H1 (cell line): ENCODE results near the gene MUC5AC. TPM values are rescaled to one million over a fixed set of nuclear protein-coding genes. Genes with fewer than 3 reads are reported as not detected.

Experiments used
- CTCF ChIA-PET: fragments of 300-600 bp; sonication (Branson Sonifier 250); formaldehyde crosslinking; loops from one replicate; lab custom pipeline; 2021; ENCODE audit not compliant: partially characterized antibody; lab: Charles Lee
- POLR2A ChIA-PET: fragments of 300-600 bp; sonication (Branson Sonifier 250); formaldehyde crosslinking; loops from one replicate; lab custom pipeline; 2021; ENCODE audit warnings: inconsistent platforms; ENCODE audit not compliant: partially characterized antibody; lab: Charles Lee
- DNase-seq, 2 experiments: peaks; one replicate each; pipeline versions ENCODE4 v3.0.0 to v3.0.0-alpha.2; 2010 to 2022; ENCODE audit warnings: low spot score in 2 of 2, low read depth in 1 of 2, mixed read lengths in 1 of 2
- FAIRE-seq: peaks from 2 replicates; lab custom pipeline; 2011; peaks lifted over from hg19 to GRCh38; lab: Jason Lieb, UNC
- H2AFZ ChIP-seq: 2 replicates; pipeline ENCODE4 v1.8.1; 2012; ENCODE audit warnings: low read length, inconsistent platforms
- H2AK5ac ChIP-seq: 2 replicates; pipeline ENCODE4 v1.6.1; 2013; ENCODE audit warnings: low read depth, low read length
- H2BK120ac ChIP-seq: replicated peaks from 2 replicates; pipeline ENCODE3; 2013; ENCODE audit warnings: low read depth, low read length, inconsistent platforms
- H2BK12ac ChIP-seq: 2 replicates; pipeline ENCODE4 v1.6.1; 2013; ENCODE audit warnings: low read depth, low read length
- H2BK15ac ChIP-seq: 2 replicates; pipeline ENCODE4 v1.6.1; 2013; ENCODE audit warnings: low read length
- H2BK20ac ChIP-seq: 2 replicates; pipeline ENCODE4 v1.6.1; 2013; ENCODE audit warnings: low read length
- H2BK5ac ChIP-seq: 2 replicates; pipeline ENCODE4 v1.6.1; 2013; ENCODE audit warnings: low read depth, low read length
- H3K14ac ChIP-seq: 2 replicates; pipeline ENCODE4 v1.6.1; 2013; ENCODE audit warnings: inconsistent platforms; ENCODE audit not compliant: insufficient read length
- H3K18ac ChIP-seq: 2 replicates; pipeline ENCODE4 v1.6.1; 2013; ENCODE audit warnings: low read length; ENCODE audit errors: extremely low read depth
- H3K23ac ChIP-seq: 2 replicates; pipeline ENCODE4 v1.6.1; 2013; ENCODE audit warnings: inconsistent platforms; ENCODE audit not compliant: insufficient read length
- H3K23me2 ChIP-seq: 2 replicates; pipeline ENCODE4 v1.6.1; 2013; ENCODE audit warnings: low read depth, low read length
- H3K27ac ChIP-seq: 2 replicates; pipeline ENCODE4 v1.6.1; 2011; ENCODE audit warnings: low read depth, low read length, inconsistent platforms
- H3K27me3 ChIP-seq, 4 experiments: replicated peaks in 1 of 4; 1 replicate in 1 of 4; 2 replicates in 3 of 4; pipeline versions ENCODE4 v1.6.1 to v1.8.1; 2011 to 2013; ENCODE audit warnings: low read length in 3 of 4, mild to moderate bottlenecking in 3 of 4, inconsistent platforms in 2 of 4, mixed read lengths in 2 of 4, moderate library complexity in 1 of 4; ENCODE audit not compliant: control insufficient read depth in 3 of 4, insufficient read depth in 3 of 4; ENCODE audit errors: extremely low read depth in 1 of 4
- H3K36me3 ChIP-seq, 4 experiments: 2 replicates each; pipeline versions ENCODE4 v1.6.1 to v1.8.1; 2011 to 2013; ENCODE audit warnings: mild to moderate bottlenecking in 4 of 4, low read length in 3 of 4, moderate library complexity in 2 of 4, control low read depth in 1 of 4, inconsistent platforms in 1 of 4; ENCODE audit not compliant: insufficient read depth in 4 of 4, control insufficient read depth in 2 of 4
- H3K4ac ChIP-seq: replicated peaks from 2 replicates; pipeline ENCODE3; 2013; ENCODE audit warnings: low read length, low read depth, mixed read lengths, inconsistent platforms; ENCODE audit not compliant: insufficient read length
- H3K4me1 ChIP-seq, 4 experiments: replicated peaks in 1 of 4; 1 replicate in 1 of 4; 2 replicates in 3 of 4; pipeline versions ENCODE4 v1.6.1 to v1.8.1; 2011 to 2013; ENCODE audit warnings: low read length in 3 of 4, inconsistent platforms in 2 of 4, mixed read lengths in 1 of 4; ENCODE audit not compliant: insufficient read depth in 4 of 4, control insufficient read depth in 3 of 4
- H3K4me2 ChIP-seq, 2 experiments: 2 replicates each; pipeline versions ENCODE4 v1.6.1 to v1.8.1; 2011 to 2013; ENCODE audit warnings: low read depth in 2 of 2, low read length in 2 of 2, control low read depth in 1 of 2, inconsistent platforms in 1 of 2, mild to moderate bottlenecking in 1 of 2; ENCODE audit not compliant: insufficient read depth in 1 of 2
- H3K4me3 ChIP-seq, 4 experiments: fragments of 200-600, 300-600 bp in 1 of 4; sonication (generic), shearing (Covaris generic), sonication (Bioruptor Twin) in 1 of 4; 2 replicates each; pipeline versions ENCODE4 v1.5.1 to v1.8.1; 2011 to 2016; ENCODE audit warnings: low read length in 4 of 4, low read depth in 3 of 4, control low read depth in 2 of 4, inconsistent platforms in 2 of 4, mild to moderate bottlenecking in 2 of 4, mixed read lengths in 1 of 4, moderate library complexity in 1 of 4; ENCODE audit not compliant: insufficient read depth in 2 of 4; ENCODE audit errors: extremely low read depth in 1 of 4
- H3K56ac ChIP-seq: replicated peaks from 2 replicates; pipeline ENCODE3; 2013; ENCODE audit warnings: low read depth, mild to moderate bottlenecking, mixed read lengths, low read length, inconsistent platforms; ENCODE audit not compliant: insufficient read length
- H3K79me1 ChIP-seq: 2 replicates; pipeline ENCODE4 v1.6.1; 2013; ENCODE audit warnings: low read depth, low read length, control low read depth
- H3K79me2 ChIP-seq, 2 experiments: 2 replicates each; pipeline versions ENCODE4 v1.6.1 to v1.8.1; 2012 to 2013; ENCODE audit warnings: low read length in 2 of 2, mild to moderate bottlenecking in 2 of 2, inconsistent platforms in 1 of 2; ENCODE audit not compliant: insufficient read depth in 2 of 2, control insufficient read depth in 1 of 2
- H3K9ac ChIP-seq, 4 experiments: replicated peaks in 1 of 4; 1 replicate in 1 of 4; 2 replicates in 3 of 4; pipeline versions ENCODE4 v1.6.1 to v1.8.1; 2011 to 2013; ENCODE audit warnings: low read depth in 3 of 4, low read length in 3 of 4, control low read depth in 2 of 4, mild to moderate bottlenecking in 2 of 4, moderate library complexity in 2 of 4, inconsistent platforms in 1 of 4; ENCODE audit errors: extremely low read depth in 1 of 4
- H3K9me3 ChIP-seq, 2 experiments: 2 replicates each; pipeline versions ENCODE4 v1.6.1 to v1.8.1; 2012 to 2013; ENCODE audit warnings: mild to moderate bottlenecking in 2 of 2, moderate library complexity in 2 of 2, control low read depth in 1 of 2, inconsistent platforms in 1 of 2, low read depth in 1 of 2, low read length in 1 of 2, mixed read lengths in 1 of 2; ENCODE audit not compliant: insufficient read depth in 2 of 2
- H4K20me1 ChIP-seq, 2 experiments: replicated peaks in 1 of 2; 2 replicates each; pipeline versions ENCODE3 to v1.8.1; 2011 to 2013; ENCODE audit warnings: inconsistent platforms in 2 of 2, low read length in 2 of 2, mild to moderate bottlenecking in 1 of 2; ENCODE audit not compliant: insufficient read depth in 2 of 2, control insufficient read depth in 1 of 2
- H4K5ac ChIP-seq: 2 replicates; pipeline ENCODE4 v1.6.1; 2013; ENCODE audit warnings: low read length, low read depth, mixed read lengths, inconsistent platforms; ENCODE audit not compliant: insufficient read length
- H4K8ac ChIP-seq: 2 replicates; pipeline ENCODE4 v1.8.0; 2013; ENCODE audit warnings: mild to moderate bottlenecking, moderate library complexity, low read length, inconsistent platforms; ENCODE audit not compliant: insufficient read depth; ENCODE audit errors: extremely low read depth
- H4K91ac ChIP-seq: replicated peaks from 2 replicates; pipeline ENCODE3; 2013; ENCODE audit warnings: low read length, mixed read lengths, inconsistent platforms; ENCODE audit not compliant: insufficient read length
- ASH2L ChIP-seq: fragments of 200-600, 300-600 bp; sonication (generic); IDR thresholded peaks from one replicate; pipeline ENCODE4 v1.7.1; 2017; ENCODE audit warnings: low read length
- ATF2 ChIP-seq: IDR thresholded peaks from 2 replicates; pipeline ENCODE4 v1.6.1; 2012; ENCODE audit warnings: low read length, inconsistent platforms
- ATF3 ChIP-seq: IDR thresholded peaks from 2 replicates; pipeline ENCODE4 v1.6.1; 2011; ENCODE audit warnings: low read depth, mild to moderate bottlenecking, low read length; ENCODE audit not compliant: insufficient read depth
- CBX5 ChIP-seq: fragments of 300-800, 300-1000 bp; sonication (generic); IDR thresholded peaks from 2 replicates; pipeline ENCODE4 v1.7.1; 2016; ENCODE audit warnings: antibody characterized with exemption, low read length, low read depth
- CBX8 ChIP-seq: fragments of 300-800, 300-1000 bp; sonication (generic); IDR thresholded peaks from 2 replicates; pipeline ENCODE4 v1.7.1; 2016; ENCODE audit warnings: low read depth, low read length, borderline replicate concordance
- CHD2 ChIP-seq: IDR thresholded peaks from 2 replicates; pipeline ENCODE4 v1.6.1; 2012; ENCODE audit warnings: low read length, improper control_type of control experiment
- MAFK ChIP-seq: IDR thresholded peaks from 2 replicates; pipeline ENCODE4 v1.6.1; 2012; ENCODE audit warnings: low read depth, mild to moderate bottlenecking, improper control_type of control experiment, low read length
- MAX ChIP-seq: IDR thresholded peaks from 2 replicates; pipeline ENCODE4 v1.6.1; 2012; ENCODE audit warnings: inconsistent platforms
- RNF2 ChIP-seq: fragments of 200-900, 300-1000 bp; sonication (generic); IDR thresholded peaks from 2 replicates; pipeline ENCODE4 v1.7.1; 2016; ENCODE audit warnings: borderline replicate concordance, low read depth, mild to moderate bottlenecking, antibody characterized with exemption, low read length; ENCODE audit not compliant: poor library complexity, severe bottlenecking; ENCODE audit errors: missing control alignments
- TCF12 ChIP-seq: IDR thresholded peaks from 2 replicates; pipeline ENCODE4 v1.6.1; 2011; ENCODE audit warnings: low read depth, mild to moderate bottlenecking, low read length
- WGBS, 2 experiments: shearing (Covaris generic) in 1 of 2; methylation state at CpG; one replicate each; pipeline versions ENCODE4 v1.1.6 to v1.1.7; 2013 to 2015; ENCODE audit warnings: low lambda C conversion rate in 2 of 2, mixed read lengths in 2 of 2, inconsistent platforms in 1 of 2, low coverage in 1 of 2, missing lambda C conversion rate in 1 of 2; ENCODE audit not compliant: insufficient replicate concordance in 2 of 2, insufficient coverage in 1 of 2, insufficient read length in 1 of 2; ENCODE audit errors: extremely low coverage in 1 of 2, missing lambda C conversion rate in 1 of 2; 5-methylcytosine and 5-hydroxymethylcytosine counted together
- polyA plus RNA-seq, 7 experiments: library from polyadenylated mRNA; depleted of rRNA in 3 of 7; stranded (reverse) in 5 of 7; unstranded in 2 of 7; fragments of >200 nt in 5 of 7; fragments of 200-250 nt in 2 of 7; gene quantifications; 1 replicate in 5 of 7; 2 replicates in 1 of 7; 4 replicates in 1 of 7; pipeline versions ENCODE4 v1.2.1 to v1.2.3, GENCODE V29; 2011 to 2013; ENCODE audit warnings: missing spikeins in 2 of 7, mixed read lengths in 2 of 7
- total RNA-seq: library from RNA; stranded (reverse); fragmentation: NEBNext Ultra II Directional; extraction: Animal tissue kit (Norgen Biotek cat#: 25700); gene quantifications from 2 replicates; pipeline ENCODE4 v1.2.1, GENCODE V29; 2021

MUC5AC gene
- total and polyA plus RNA-seq, 2 of the 8 experiments (the other 6 are each of a cell fraction or from before 2014, with no cell fraction given) = not detected

- DNase-seq = no peak
- no peak overlapping the region for H3K14ac ChIP-seq
- WGBS, 2 experiments = 85% methylated on average over 23 of the region's 23 CpGs; no CpG with 5 or more reads in 1 of the 2 experiments
- no peak overlapping the region for H2BK15ac ChIP-seq
- H3K18ac ChIP-seq = no peak overlapping the region
- H3K56ac ChIP-seq = no peak overlapping the region
- ChIA-PET POLR2A (no interaction called here), CTCF (interaction anchor here (0.6 to 1.4 kb wide), 5 partner anchors 14 to 728 kb away, joined by 3 to 4 read pairs (median 3); no protein-coding TSS in a partner anchor)
- H2BK12ac ChIP-seq = no peak overlapping the region
- H3K79me1 ChIP-seq = no peaks in the 10 kb centered on the region
- peaks cover 0 to 36% of the 10 kb centered on the region in 2 experiments; a peak in 3 of 4 replicates for H3K9me3 ChIP-seq
- H3K23me2 ChIP-seq = no peaks in the 10 kb centered on the region
- H2AK5ac ChIP-seq = no peak overlapping the region
- H3K4me2 ChIP-seq = no peak overlapping the region
- no peak overlapping the region for H2BK120ac ChIP-seq
- H2BK5ac ChIP-seq = no peak overlapping the region
- no peak for FAIRE-seq
- no peaks in the 10 kb centered on the region for H3K27me3 ChIP-seq
- H3K9ac ChIP-seq = no peak overlapping the region
- no peak overlapping the region for H3K27ac ChIP-seq
- no peaks in the 10 kb centered on the region; a peak in 1 of 7 replicates for H3K4me1 ChIP-seq
- H3K79me2 ChIP-seq = no peaks in the 10 kb centered on the region
- H2BK20ac ChIP-seq = no peak overlapping the region
- H3K23ac ChIP-seq = no peak overlapping the region
- H3K4ac ChIP-seq = no peak overlapping the region
- no peak overlapping the region for H4K8ac ChIP-seq
- H4K20me1 ChIP-seq = no peaks in the 10 kb centered on the region
- no peak overlapping the region for H4K91ac ChIP-seq
- H3K36me3 ChIP-seq = no peaks in the 10 kb centered on the region
- H3K4me3 ChIP-seq = no peak overlapping the region
- no peak overlapping the region for H2AFZ ChIP-seq
- no peak overlapping the region for H4K5ac ChIP-seq
- TF ChIP-seq CHD2 (no peak), CBX5 (no peak), ATF2 (no peak), ATF3 (no peak), TCF12 (no peak), ASH2L (no peak), MAFK (no peak), MAX (no peak), CBX8 (no peak), RNF2 (no peak)
Measured at GRCh38 chr11:1116666-1117390, 40.9 kb upstream of the MUC5AC start.
